Amygdala (tissue), 56 donors: ENCODE results near the gene CEP112.

Experiments
- DNase-seq, 56 donors: peaks; one replicate each; lab custom pipeline; 2025; lab: John Stamatoyannopoulos, UW

Gene CEP112

DNA sequence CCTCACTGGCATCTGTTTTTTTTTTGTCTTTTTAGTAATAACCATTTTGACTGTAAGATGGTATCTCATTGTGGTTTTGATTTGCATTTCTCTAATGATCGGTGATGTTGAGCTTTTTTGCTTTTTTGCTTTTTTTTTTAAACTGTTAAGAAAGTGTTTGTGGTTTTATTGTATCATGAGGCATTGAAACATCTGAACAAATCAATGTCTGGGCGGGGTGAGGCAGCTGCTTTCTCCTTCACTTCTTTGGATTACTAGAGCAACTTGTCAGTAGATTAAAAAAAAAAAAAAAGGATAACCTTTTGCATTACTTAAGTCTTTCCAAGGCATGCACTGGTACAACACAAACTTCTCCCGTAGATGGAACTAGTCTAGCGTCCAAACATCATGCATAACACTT, 191.7 kb downstream of the CEP112 start:
- no peak for DNase-seq

DNA sequence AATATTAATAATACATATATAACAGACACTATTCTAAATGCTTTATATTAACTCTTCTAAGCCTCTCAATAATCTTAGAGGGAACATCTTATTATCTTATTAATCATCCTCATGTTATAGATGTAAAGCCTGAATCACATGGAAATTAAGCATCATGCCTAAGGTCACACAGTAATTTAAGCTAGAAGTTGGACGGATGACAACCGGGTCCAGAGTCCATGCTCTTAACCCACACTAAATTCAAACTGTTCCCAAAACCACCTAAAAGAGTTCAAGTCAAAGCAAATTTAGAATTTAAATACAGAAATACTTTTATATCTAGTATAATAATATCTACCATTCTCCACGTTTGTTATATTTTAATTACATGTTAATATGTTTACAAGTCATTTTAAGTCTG, 193.3 kb downstream of the CEP112 start:
- no peak for DNase-seq

DNA sequence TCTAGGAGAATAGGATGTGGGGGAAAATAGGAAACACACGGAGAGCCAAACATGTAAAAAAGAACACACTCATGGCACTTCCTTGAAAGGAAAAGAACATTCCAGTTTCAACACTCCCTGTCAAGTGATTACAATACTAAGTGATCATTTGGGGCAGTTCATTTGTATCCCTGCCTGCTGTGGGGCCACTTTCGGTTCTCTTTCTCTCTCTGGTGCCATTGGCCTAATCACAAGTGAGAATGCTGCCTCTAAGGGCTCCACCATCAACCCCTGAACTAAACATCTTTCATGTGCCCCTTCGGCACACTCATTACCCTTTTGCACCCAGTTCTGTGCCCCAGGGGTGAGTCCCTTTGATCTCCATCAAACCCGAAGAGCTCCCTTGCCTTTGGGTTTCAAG, 197.3 kb downstream of the CEP112 start:
- DNase-seq, result no peak

DNA sequence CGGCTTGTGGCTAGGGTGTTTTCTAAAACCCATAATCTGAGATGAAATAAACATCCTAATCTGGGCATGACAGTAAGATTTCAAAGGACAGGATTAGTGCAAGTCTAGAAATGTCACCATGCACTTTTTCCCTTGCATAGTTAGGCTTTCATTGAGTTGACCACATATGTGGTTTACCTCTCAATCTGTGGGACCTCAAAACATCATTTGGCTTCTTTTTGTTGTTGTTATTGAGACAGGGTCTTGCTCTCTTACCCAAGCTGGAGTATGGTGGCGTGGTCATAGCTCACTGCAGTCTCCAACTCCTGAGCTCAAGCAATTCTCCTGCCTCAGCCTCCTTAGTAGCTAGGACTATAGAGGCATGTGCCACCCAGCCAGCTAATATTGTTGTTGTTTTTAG, 197.8 kb downstream of the CEP112 start:
- DNase-seq, result no peak

DNA sequence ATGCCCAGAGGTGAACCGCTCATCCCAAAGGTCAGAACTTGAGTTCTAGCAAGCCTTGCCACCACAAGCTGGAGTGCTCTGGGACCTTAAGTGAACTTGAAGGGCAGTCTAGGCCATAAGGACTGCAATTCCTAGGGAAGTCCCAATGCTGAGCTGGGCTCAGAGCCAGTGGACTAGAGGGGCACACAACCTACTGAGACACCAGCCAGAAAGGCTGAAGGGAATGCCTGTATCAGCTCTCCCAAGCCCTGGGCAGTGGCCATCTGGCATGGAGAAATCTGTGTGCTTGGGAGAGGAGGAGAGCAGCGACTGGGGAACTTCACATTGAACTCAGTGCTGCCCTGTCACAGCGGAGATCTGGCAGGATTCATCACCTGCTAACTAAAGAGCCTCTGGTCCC, 201.3 kb downstream of the CEP112 start:
- DNase-seq, result peak in 1 of 56 donors; percentile 4

DNA sequence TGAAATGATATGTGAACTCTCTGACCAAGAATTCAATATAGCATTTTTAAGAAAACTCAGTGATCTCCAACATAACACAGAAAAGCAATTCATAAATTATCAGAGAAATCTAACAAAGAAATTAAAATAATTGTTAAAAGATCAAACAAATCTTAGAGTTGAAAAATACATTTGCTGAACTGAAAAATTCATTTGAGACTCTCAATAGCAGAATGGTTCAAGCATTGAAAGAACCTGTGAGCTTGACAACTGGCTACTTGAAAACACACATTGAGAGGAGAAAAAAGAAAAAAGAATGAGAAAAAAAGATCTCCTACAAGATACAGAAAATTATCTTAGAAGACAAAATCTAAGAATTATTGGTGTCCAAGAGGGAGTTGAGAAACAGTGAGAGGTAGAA, 203.5 kb downstream of the CEP112 start:
- DNase-seq, result no peak

DNA sequence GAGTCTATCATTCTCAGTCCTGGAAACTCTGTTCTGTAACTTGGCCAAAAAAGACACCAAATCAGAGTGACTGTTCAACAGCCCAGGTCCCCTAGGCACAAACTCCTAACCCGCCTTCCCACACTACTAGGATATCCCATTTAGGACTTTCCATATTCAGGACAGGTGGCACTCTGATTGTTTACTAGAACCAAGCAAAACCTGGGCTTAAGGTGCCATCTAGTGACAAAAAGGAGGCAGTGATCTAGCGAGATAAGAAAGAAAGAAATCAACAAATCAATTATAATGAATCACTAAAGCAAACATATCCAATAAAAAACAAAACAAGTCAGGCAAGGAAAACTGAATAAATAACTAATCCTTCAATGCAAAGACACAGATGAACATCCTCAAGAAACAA, 203.9 kb downstream of the CEP112 start:
- DNase-seq, result no peak

DNA sequence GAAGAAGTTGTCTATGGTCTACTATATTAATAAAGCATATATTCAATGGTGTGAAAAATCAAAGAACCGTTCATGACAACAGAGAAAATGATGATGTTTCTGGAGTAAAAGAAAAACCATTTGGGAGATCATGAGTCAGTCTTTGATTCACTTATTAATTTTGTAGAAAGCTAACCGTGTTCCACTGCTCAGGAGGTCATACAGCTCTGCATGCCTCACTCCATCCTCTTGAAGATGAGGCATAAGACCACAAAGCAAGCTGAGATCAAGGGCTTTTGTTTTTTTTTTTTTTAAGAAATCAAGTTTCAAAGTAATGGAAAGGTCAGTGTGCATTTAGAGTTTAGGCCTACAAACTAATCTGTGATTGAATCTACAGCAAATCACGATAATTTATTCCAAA, 206.4 kb downstream of the CEP112 start:
- no peak for DNase-seq

DNA sequence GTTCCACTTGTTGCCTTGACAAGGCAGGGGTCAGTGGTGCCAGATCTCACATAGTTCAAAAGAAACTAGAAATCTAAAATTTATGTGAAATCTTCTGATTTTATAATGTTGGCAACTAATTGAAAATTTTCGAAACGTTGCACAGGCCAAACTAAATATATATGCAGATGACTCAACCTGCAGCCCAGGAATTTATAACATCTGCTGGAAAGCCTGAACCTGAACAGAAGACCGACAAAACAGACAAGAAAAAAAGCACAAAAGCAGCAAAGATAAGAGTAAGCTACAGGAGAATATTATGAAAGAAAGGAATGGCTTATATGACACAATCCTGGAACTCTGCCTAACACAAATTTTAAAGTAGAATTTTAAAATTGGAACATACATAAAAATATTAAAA, 207.6 kb downstream of the CEP112 start:
- DNase-seq, result no peak

DNA sequence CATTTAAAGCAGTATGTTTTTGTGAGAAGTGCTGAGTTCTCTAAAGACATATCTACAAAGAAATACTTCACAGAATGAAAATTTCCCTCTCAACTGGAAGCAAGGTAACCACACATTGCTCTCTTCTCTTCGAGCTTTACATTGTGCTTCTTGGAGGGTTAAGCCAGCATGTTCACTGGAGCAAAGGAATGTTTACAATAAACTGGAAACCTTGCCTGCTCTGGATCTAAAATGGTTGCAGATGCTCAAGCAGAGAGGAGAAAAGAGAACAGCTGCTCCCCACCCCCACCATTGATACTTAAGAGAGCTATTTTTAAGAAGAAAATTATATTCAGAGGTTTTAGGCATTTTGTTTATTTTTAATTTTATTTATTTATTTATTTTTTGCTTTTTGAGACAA, 213.1 kb downstream of the CEP112 start:
- no peak for DNase-seq

DNA sequence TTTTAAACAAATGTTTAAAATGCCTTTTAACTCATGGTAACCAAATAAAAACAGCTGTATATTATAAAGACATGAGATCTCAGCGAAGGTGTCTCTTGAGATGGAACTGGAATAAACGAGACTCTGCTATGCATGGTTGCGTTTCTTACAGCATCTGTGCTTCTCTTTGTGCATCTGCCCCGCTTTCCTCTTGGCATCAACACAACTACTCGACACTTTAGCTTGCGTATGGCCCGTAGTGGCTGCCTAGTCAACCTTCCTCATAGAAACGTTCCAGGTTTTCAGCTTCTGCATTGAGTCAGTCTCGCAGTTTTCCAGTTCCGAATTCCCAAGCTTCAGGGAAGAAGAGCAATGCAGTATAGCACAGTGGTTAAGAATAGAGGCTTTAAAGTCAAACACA, 214.9 kb downstream of the CEP112 start:
- no peak for DNase-seq

DNA sequence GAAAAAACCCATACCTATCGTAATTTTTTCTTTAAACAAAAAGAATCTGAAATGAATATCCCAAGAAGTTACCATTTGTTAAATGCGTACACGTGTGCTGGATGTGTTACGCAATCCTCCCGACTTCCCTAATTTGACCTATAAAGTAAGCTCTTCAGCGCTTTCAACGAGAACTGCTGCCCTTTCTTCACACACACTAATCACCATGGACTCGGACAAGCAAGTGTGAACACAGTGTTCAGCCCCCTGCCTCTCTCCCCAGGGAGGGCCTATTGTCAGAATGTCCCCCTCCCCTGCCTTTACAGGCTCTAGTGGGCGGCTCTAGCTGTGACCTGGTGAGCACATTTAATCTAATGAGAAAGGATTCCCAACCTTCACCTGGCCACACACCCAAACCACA, 216.1 kb downstream of the CEP112 start:
- no peak for DNase-seq

DNA sequence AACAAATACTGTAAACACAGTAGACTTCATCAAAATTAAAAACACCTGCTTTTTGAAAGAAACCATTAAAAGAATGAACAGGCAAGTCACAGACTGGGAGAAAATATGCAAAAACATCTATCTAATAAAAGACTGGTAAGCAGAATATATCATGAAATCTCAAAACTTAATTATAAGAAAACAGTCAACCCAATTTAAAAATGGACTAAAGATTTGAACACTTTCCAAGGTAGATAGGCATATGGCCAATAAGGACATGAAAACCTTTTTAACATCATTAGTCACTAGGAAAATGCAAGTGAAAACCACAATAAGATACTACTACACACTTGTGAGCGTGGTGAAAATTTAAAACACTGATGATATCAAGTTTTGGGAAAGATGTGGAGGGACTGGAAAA, 218.7 kb downstream of the CEP112 start:
- DNase-seq, result no peak

DNA sequence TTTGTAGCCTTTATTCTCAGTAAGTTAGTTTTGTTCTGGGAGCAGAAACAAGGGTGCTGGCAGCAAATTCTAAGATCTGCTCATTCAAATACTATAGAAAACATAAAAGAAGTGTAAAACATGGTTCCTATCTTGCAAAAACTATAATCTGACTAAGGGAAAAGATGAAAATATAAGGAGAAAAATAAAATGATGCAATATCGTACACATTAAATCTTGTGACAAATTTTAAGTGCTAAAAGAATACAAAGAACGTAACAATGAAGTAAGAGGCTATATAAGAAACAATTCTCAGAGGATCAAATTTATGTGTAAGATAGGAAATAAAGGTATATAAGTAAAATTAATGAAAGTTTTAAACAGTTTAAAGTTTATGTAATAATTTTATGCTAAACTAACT, 224.6 kb downstream of the CEP112 start:
- DNase-seq, result no peak

DNA sequence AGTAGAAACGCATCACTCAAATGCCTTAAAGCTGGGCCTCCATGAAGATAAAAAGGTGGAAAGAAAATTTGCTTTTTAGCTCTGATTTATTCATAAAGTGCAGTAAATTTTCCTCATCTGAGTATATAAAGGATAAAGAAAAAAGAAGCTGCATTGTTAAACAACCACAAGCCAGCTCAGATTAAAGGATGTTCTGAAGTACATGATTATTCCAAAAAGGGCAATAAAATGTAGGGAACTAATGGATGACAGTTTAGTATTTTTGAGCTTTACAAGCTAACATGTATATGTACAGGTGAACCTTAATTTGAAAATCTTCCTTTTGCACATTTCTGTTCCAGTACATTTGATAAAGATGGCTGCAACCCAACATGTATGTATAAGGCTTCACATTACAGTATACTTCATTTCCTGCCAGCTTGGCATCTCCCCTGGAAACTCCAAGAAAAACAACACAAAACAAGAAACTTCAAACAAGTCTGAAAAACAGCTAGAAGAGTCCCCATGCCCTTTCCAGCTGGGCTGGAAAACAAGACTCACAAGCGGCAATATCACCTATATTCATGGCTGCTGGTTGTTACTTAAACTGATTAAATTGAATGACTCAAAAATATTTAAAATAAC, 225.7 kb downstream of the CEP112 start:
- DNase-seq, result no peak

DNA sequence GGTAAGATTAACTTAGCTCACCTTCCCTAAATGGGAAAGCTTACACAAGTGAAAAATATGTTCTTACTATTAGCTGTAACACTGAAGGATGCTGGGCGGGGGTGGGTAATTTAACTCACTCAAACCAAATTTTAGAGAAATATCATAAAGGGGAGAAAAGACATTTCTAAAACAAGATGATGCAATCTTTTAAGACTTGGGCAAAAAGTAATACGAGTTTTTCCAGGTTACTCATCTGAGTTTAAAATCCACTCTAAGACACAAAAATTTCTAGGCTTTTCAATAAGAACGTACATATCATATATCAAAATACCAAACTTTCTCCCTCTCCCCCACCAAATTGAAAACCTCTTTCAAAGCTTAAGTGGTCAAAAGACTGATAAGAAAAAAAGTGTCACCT, 228.8 kb downstream of the CEP112 start:
- no peak for DNase-seq

DNA sequence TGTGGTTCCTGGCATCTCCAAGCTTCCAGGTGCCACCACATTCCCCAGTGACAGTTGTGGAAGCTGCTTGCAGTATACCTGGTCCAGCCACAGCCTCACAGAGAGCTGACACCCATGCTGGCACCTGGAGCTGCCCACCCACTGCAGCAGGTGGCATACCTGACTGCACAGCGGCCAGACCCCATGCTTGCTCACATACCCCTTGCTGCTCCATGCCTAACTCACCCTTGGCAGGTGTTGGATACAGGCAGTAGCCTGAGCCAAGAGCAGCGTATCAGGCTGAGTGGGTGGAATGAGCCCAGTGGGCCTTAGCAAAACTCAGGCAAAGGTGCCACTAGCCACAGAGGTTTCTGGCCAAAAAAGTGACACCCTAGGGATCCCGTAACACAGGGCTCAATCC, 232.3 kb downstream of the CEP112 start:
- DNase-seq, result no peak

DNA sequence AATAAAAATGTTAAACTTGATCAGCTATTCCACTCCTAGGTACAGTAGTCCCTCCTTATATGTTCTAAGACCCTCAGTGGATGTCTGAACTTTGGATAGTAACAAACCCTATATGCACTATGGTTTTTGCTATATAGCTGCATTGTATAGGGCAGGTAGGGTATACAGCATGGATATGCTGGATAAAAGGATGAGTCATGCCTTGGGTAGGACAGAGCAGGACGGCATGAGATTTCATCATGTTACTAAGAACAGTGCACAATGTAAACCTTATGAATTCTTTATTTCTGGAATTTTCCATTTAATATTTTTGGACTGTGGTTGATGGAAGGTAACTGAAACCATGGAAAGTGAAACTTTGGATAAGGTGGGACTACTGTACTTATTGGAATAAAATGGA, 235.1 kb downstream of the CEP112 start:
- DNase-seq, result no peak

DNA sequence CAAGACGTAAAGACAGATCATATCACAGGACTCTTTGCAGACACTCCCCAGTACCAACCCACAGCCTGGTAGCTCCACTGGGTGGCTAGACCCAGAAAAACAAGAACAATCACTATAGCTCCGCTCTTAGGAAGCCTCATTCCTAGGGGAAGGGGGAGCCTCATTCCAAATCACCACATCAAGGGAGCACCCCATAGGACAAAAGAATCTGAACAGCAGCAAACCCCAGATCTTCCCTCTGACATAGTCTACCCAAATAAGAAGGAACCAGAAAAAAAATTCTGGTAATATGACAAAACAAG, 237.8 kb downstream of the CEP112 start:
- DNase-seq, result no peak

DNA sequence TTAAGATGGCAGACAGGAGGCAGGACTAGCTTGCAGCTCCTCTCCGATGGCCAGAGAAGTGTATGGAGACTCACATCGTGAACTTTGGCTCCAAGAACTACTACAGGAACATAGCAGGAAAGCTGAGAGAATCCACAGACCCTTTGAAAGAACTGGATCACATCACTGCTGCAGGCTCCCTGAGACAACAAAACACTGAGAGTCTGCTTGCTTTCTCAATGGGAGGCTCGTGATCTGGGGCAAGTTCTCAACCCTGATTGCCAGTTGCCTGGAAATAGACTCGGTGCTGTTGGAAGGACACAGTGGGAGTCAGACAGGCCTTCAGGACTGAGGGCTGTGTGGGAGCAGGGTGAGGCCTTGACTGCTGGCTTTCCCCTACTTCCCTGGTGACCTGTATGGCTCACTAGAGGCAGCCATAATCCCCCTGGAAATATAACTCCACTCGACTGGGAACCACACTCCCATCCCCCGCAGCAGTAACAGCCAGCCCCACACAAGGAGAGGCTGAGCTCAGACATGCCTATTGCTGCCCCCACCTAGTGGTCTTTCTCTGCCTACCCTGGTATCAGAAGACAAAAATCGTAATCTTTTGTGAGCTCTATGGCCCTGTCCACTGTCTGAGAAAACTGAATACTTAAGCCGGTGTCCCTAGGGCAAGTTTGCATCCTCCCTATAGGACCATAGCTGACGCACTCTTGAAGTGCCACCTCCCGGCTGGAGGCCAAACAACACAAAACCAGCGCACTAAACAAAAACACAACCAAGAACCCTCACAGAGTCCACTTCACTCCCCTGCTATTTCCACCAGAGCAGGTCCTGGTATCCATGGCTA, 238.4 kb downstream of the CEP112 start:
- DNase-seq, result no peak

DNA sequence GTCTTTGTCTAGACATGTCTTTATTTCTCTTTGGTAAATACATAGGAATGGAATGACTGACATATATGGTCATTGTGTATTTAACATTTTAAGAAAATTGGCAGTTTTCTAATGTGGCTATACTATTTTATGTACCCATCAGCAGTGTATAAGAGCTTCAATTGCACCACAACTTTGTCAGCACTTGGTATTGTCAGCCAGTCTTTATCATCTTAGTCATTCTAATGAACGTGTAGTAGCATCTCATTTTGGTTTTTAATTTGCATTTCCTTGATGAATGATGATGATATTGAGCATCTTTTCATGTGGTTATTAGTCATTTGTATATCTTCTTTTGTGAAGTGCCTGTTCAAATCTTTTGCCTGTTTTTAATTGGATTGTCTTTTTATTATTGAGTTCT, 239.3 kb downstream of the CEP112 start:
- no peak for DNase-seq

DNA sequence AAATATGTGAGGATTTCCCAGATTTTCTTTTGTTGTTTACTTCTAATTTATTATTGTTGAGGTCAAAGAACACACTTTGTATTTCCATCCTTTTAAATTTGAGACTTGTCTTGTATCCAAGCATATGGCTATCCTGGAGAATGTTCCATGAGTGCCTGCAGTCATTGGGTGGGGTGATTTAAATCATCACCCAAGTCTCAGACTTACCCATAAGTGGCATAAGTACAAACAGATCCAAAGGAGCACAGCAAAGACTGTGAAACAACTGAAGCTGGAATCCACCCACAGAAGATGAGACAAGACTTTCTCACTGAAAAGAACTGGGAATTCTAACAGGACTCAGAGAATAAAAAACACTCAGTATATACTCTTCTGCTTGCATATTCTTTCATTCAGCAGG, 239.9 kb downstream of the CEP112 start:
- DNase-seq, result no peak

DNA sequence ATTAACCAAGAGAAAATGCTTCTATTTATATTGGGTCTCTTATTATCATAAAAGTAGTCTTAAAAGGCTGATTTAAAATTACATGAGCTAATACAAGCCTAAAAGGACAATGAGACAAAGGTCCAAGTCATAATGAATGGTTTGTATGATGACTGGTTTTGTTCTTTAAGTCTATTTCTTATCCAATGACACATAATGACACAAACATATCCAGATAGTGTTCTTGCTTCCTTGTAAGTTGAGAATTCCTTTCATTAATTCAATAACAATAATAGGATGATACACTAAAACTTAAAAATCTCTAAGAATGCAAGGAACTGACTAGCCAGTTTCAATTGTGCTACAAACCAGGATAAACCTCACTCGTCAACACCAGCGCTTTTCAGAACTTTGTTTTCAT, 244.1 kb downstream of the CEP112 start:
- DNase-seq, result no peak
